Stromal cell of bone marrow (primary cell): ENCODE measurements around the gene SPON2.

Experiments
- DNase-seq: peaks from one replicate; pipeline ENCODE4 v3.0.0-alpha.2; 2012; ENCODE audit warnings: low read depth

Gene SPON2

GRCh38 chr4:1172228-1172851 lies at the start of gene SPON2:
Gene SPON2, minus strand, starts transcription at chr4:1172583.
- DNase-seq = no peak

DNA sequence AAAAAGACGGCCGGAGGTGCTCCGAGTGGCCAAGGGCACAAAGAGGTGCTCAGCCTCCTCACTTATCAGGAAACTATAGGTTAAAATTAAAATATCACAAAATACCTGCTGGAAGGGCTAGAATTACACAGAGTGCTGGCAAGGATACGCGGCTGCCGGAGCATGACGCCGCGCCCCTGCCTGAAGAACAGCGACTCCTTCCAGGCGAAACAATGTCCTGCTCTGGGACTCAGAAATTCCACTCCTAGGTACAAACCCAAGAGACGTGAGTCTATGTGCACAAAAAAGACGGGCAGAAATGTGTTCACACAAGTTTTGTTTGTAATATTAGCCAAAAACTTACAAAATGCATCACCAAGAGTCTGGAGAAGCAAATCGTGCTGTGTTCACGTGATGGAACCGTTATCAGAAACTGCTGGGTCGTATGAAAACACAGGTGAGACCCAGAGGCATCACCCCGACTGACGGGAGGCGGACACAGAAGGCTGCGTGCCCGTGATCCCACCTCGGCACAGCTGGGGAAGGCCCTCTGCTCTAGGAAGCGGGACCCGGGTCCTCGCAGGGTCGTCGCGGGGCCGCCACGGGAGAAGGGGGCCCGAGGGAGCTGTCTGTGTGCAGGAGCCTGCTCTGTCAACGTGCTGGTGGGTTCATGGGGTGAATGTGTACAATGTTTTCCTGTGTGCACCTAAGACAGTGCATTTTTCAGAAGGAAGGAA lies 48.9 kb upstream of the SPON2 start:
- DNase-seq = no peak

GRCh38 chr4:1220566-1220965 lies 48.2 kb upstream of the SPON2 start:
- DNase-seq = no peak

GRCh38 chr4:1219566-1219950 lies 47.2 kb upstream of the SPON2 start:
- DNase-seq = no peak

GRCh38 chr4:1218634-1219565 lies 46.5 kb upstream of the SPON2 start:
- DNase-seq = no peak

GRCh38 chr4:1217366-1217765 lies 45.0 kb upstream of the SPON2 start:
- no peak for DNase-seq

GRCh38 chr4:1216869-1217294 lies 44.5 kb upstream of the SPON2 start:
- no peak for DNase-seq

GRCh38 chr4:1216076-1216614 lies 43.8 kb upstream of the SPON2 start:
- DNase-seq = no peak

GRCh38 chr4:1215141-1216075 lies 43.0 kb upstream of the SPON2 start:
- DNase-seq = no peak

- no peak for DNase-seq
Observed at GRCh38 chr4:1214101-1215095, 42.0 kb upstream of the SPON2 start.

DNA sequence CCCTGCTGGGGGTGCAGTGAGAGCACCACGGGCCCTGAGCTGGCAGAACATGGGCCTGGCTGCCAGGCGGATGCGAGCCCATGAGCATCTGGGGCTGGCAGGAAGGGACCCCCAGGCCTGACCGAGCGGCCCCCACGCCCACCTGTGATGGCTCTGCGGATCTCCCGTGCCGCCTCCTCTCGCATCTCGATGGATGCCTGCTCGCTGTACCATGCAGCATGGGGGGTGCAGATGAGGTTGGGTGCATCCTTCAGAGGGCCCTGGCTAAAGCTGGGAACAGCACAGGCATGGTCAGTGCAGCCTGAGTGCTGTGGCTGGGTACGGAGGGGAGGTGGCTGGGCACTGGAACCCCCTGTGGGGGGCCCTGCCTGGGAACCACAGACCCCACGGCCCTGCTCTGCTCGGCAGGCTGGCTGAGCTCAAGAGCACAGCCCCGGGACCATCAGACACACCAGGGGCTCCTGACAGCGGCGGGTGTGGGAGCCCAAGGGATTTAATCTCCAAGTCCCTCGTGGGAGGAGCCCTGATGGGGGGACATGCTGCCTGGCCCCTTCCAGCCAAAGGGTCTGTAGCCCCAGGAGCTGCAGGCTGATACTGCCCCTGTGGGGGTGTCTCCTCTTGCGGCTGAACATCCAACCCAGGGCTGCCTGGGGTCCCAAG lies 41.1 kb upstream of the SPON2 start:
- no peak for DNase-seq

DNA sequence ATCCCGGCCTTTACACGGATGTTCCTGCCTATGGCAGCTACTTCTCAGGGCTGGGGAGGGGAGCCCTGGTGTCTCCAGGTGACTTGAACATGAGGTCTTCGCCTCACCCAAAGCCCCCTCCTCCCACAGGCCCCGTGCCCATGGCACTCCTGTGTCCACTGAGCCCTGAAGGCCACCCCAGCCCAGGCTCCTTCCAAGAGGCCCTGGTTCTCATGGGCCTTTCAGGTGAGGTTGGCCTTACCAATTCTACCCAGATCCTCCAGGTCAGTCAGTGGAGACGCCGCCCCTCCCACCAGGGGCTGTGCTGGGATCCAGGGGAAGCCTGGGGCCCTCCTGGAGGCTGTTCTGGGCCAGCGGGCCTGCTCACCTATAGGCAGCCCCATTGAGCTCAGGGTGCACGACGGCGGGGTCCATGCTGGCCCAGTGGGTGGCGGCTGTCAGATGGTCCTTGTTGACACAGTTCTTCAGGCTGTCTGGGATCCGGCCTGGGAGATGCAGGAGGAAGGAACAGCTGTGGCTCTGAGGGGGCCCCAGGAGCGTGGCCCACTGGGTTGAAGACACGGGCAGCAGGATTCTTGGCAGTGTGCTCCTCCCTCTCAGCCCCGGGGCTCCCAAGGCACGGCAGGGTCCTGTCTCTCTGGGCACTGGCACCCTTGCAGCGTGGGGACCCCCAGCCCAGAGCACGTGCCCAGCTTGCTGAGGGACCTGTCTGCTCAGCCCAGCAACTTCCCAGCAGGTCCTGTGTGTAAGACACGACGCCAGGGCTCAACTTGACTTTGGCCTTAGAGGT lies 40.4 kb upstream of the SPON2 start:
- no peak for DNase-seq

GRCh38 chr4:1211891-1212545 lies 39.6 kb upstream of the SPON2 start:
- no peak for DNase-seq

DNA sequence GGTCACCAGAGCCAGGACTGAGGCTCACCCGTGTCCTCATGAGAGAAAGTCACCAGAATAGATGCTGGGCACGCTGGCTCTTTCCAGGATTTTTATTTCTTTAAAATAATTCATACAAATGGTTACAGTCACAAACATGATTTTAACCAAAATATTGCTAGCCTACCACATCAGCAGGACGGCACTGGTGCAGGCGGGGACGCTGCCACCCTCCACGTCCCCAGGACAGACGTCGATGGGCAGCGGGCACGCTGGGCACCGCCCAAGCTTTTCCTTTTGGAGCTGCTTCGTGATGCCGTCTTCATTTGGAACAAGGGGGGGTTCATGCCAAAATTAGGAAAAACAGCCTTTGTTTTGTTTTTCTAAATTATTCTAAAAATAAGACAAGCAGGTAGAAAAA lies 39.0 kb upstream of the SPON2 start:
- DNase-seq = no peak

DNA sequence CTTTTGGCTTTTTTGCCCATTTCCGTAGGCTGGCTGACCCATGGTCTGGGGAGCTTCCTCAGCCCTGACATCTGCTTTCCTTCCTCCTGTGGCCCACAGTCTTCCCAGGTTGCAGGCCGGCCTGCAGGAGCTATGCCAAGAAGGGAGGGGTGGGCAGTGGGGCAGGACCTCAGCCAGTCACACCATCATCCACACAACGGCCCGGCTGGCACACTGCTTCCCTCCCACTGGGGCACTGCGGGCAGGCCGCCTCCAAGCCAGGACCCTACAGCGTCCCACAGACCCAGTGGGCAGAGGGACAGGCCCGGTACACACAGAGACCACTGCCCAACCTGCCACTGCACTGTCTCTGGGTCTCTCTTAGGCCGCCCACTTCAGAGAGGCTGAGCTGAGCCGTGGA lies 38.6 kb upstream of the SPON2 start:
- no peak for DNase-seq

GRCh38 chr4:1210241-1210841 lies 38.0 kb upstream of the SPON2 start:
- DNase-seq = no peak

- DNase-seq = peak; percentile 61
Observed at GRCh38 chr4:1209821-1210220, 37.4 kb upstream of the SPON2 start.
